SIG-M5 treated with dmso at 0.1 percent for 504 hours (cell line): ENCODE measurements around the gene SDCCAG8.

ENCODE experiments used
- DNase-seq: peaks from one replicate; lab custom pipeline; 2025; ENCODE audit not compliant: unreplicated experiment; lab: John Stamatoyannopoulos, UW

Gene SDCCAG8

GRCh38 chr1:243497939-243498681 lies 242.3 kb downstream of the SDCCAG8 start:
- no peak for DNase-seq

- no peak for DNase-seq
Measured at GRCh38 chr1:243499248-243499647, 243.4 kb downstream of the SDCCAG8 start.

GRCh38 chr1:243499711-243500110 lies 243.9 kb downstream of the SDCCAG8 start:
- no peak for DNase-seq

GRCh38 chr1:243500512-243500911 lies 244.7 kb downstream of the SDCCAG8 start:
- DNase-seq: no peak

- DNase-seq: no peak
Measured at GRCh38 chr1:243501002-243501401, 245.2 kb downstream of the SDCCAG8 start.

GRCh38 chr1:243503155-243503554 lies 247.3 kb downstream of the SDCCAG8 start:
- DNase-seq: no peak

- DNase-seq: no peak
Measured at GRCh38 chr1:243505986-243506689, 250.3 kb downstream of the SDCCAG8 start.

GRCh38 chr1:243507001-243507671 lies 251.3 kb downstream of the SDCCAG8 start:
- DNase-seq: no peak

GRCh38 chr1:243507672-243508302 lies 251.9 kb downstream of the SDCCAG8 start:
- DNase-seq: no peak

GRCh38 chr1:243508303-243508713 lies 252.5 kb downstream of the SDCCAG8 start:
- DNase-seq: no peak

GRCh38 chr1:243508943-243509342 lies 253.1 kb downstream of the SDCCAG8 start:
- DNase-seq: no peak

GRCh38 chr1:243510928-243511327 lies 255.1 kb downstream of the SDCCAG8 start:
- DNase-seq: no peak

- no peak for DNase-seq
Measured at GRCh38 chr1:243513726-243514491, 258.1 kb downstream of the SDCCAG8 start.

- DNase-seq: no peak
Measured at GRCh38 chr1:243514927-243515326, 259.1 kb downstream of the SDCCAG8 start.

GRCh38 chr1:243520831-243521230 lies 265.0 kb downstream of the SDCCAG8 start:
- no peak for DNase-seq

- no peak for DNase-seq
Measured at GRCh38 chr1:243523766-243524165, 267.9 kb downstream of the SDCCAG8 start.

- no peak for DNase-seq
Measured at GRCh38 chr1:243525085-243525487, 269.2 kb downstream of the SDCCAG8 start.

- DNase-seq: no peak
Measured at GRCh38 chr1:243526180-243526579, 270.3 kb downstream of the SDCCAG8 start.

GRCh38 chr1:243528459-243529121 lies 272.7 kb downstream of the SDCCAG8 start:
- no peak for DNase-seq

GRCh38 chr1:243529512-243529911 lies 273.7 kb downstream of the SDCCAG8 start:
- no peak for DNase-seq
